Tibial nerve (tissue), 4 donors: Measurements from ENCODE around the gene MMEL1. TPM values are rescaled to one million over a fixed set of nuclear protein-coding genes. Genes with fewer than 3 reads are reported as not detected.

Experiments used
- DNase-seq, 2 donors: peaks; one replicate each; pipeline ENCODE4 v3.0.0-alpha.2; 2019; ENCODE audit warnings: low spot score in 2 of 2
- H3K27ac ChIP-seq, 4 donors: fragments of 200-600 bp; sonication (generic) in 3 of 4; one replicate each; pipeline ENCODE4 v1.5.1; 2017 to 2019; ENCODE audit warnings: mild to moderate bottlenecking in 1 of 4
- H3K27me3 ChIP-seq, 2 donors: fragments of 200-600 bp; sonication (generic) in 1 of 2; one replicate each; pipeline versions ENCODE4 v1.5.1 to v1.6.0; 2017 to 2019
- H3K36me3 ChIP-seq, 3 donors: fragments of 200-600 bp; sonication (generic); one replicate each; pipeline ENCODE4 v1.5.1; 2018 to 2019
- H3K4me1 ChIP-seq, 4 donors: fragments of 200-600 bp; sonication (generic) in 3 of 4; one replicate each; pipeline ENCODE4 v1.5.1; 2017 to 2019
- H3K4me3 ChIP-seq, 4 donors: fragments of 200-600 bp; sonication (generic) in 3 of 4; one replicate each; pipeline ENCODE4 v1.5.1; 2017 to 2019; ENCODE audit warnings: mild to moderate bottlenecking in 1 of 4, moderate library complexity in 1 of 4
- H3K9me3 ChIP-seq, 4 donors: fragments of 200-600 bp; sonication (generic) in 3 of 4; one replicate each; pipeline ENCODE4 v1.5.1; 2017 to 2019
- CTCF ChIP-seq, 5 experiments: fragments of 200-600 bp in 3 of 5; fragments of 450-650 bp in 2 of 5; sonication (generic) in 3 of 5; IDR thresholded peaks; one replicate each; pipeline ENCODE4 v1.5.1; 2016 to 2019; ENCODE audit warnings: antibody characterized with exemption in 5 of 5, mild to moderate bottlenecking in 3 of 5, moderate library complexity in 2 of 5
- EP300 ChIP-seq, 2 donors: sonication (generic); formaldehyde crosslinking; IDR thresholded peaks; one replicate each; pipeline ENCODE4 v1.6.1; 2017; ENCODE audit warnings: antibody characterized with exemption in 2 of 2, mild to moderate bottlenecking in 1 of 2
- POLR2A ChIP-seq, 2 donors: fragments of 450-650 bp; IDR thresholded peaks; one replicate each; pipeline ENCODE4 v1.6.1; 2017; ENCODE audit warnings: antibody characterized with exemption in 2 of 2, mild to moderate bottlenecking in 2 of 2, moderate library complexity in 2 of 2
- WGBS, 2 donors: methylation state at CpG; one replicate each; pipeline ENCODE4 v1.1.5; 2018; 5-methylcytosine and 5-hydroxymethylcytosine counted together
- total RNA-seq, 4 donors: library from RNA; depleted of rRNA; stranded (reverse); fragments of >200 nt; gene quantifications; one replicate each; pipeline ENCODE4 v1.1.0, GENCODE V29; 2016

Gene MMEL1
- total RNA-seq, 4 donors from 2014 or later = 0.21 to 2.2 TPM; not detected in 2

- Histone ChIP-seq H3K36me3 (peaks cover 0 to 28% (median 0%) of the 10 kb centered on the region in 3 donors), H3K4me1 (no peaks in the 10 kb centered on the region), H3K27me3 (peaks cover 0 to 19% of the 10 kb centered on the region in 2 donors), H3K9me3 (no peaks in the 10 kb centered on the region), H3K27ac (no peak overlapping the region), H3K4me3 (no peak overlapping the region)
- WGBS, 2 donors = 73 to 80% methylated on average over 34 of the region's 34 CpGs
- DNase-seq = no peak
- TF ChIP-seq EP300 (IDR thresholded peaks at IDR 0.05) = no peak
- no peak for TF ChIP-seq POLR2A (IDR thresholded peaks at IDR 0.05)
These were observed 66.4 kb downstream of the MMEL1 start for GRCh38 chr1:2566101-2567045.

- peaks cover 0 to 10% of the 10 kb centered on the region in 2 donors for H3K27me3 ChIP-seq
- 62 to 64% methylated on average over 9 to 14 of the region's 14 CpGs for WGBS, 2 donors
- no peak overlapping the region for H3K4me3 ChIP-seq
- H3K27ac ChIP-seq = no peak overlapping the region
- peaks cover 0 to 42% (median 3%) of the 10 kb centered on the region in 3 donors for H3K36me3 ChIP-seq
- DNase-seq = no peak
- no peaks in the 10 kb centered on the region for H3K9me3 ChIP-seq
- TF ChIP-seq POLR2A (IDR thresholded peaks at IDR 0.05) = no peak
- H3K4me1 ChIP-seq = peaks cover 0 to 4% (median 0%) of the 10 kb centered on the region in 4 donors
These were observed 67.9 kb downstream of the MMEL1 start for GRCh38 chr1:2564815-2565374.

GRCh38 chr1:2564006-2564814 lies 68.6 kb downstream of the MMEL1 start:
- DNase-seq = no peak
- peaks cover 0 to 49% (median 3%) of the 10 kb centered on the region in 3 donors for H3K36me3 ChIP-seq

GRCh38 chr1:2563205-2563604 lies 69.6 kb downstream of the MMEL1 start:
- DNase-seq = no peak
- Histone ChIP-seq H3K4me1 (peaks cover 0 to 12% (median 0%) of the 10 kb centered on the region in 4 donors), H3K27ac (no peak overlapping the region), H3K9me3 (no peaks in the 10 kb centered on the region), H3K27me3 (peaks cover 0 to 7% of the 10 kb centered on the region in 2 donors), H3K4me3 (no peak overlapping the region), H3K36me3 (peaks cover 0 to 59% (median 3%) of the 10 kb centered on the region in 3 donors)
- no peak for TF ChIP-seq POLR2A (IDR thresholded peaks at IDR 0.05)
- WGBS, 2 donors = 51 to 69% methylated on average over 9 to 13 of the region's 18 CpGs

More at GRCh38 chr1:2564006-2564814, 68.6 kb downstream of the MMEL1 start:
- no peaks in the 10 kb centered on the region for H3K9me3 ChIP-seq
- TF ChIP-seq CTCF (IDR thresholded peaks at IDR 0.05) (no peak), POLR2A (IDR thresholded peaks at IDR 0.05) (no peak), EP300 (IDR thresholded peaks at IDR 0.05) (no peak)
- peaks cover 0 to 4% (median 0%) of the 10 kb centered on the region in 4 donors for H3K4me1 ChIP-seq
- no peak overlapping the region for H3K27ac ChIP-seq
- 77 to 83% methylated on average over 16 to 20 of the region's 20 CpGs for WGBS, 2 donors
- no peak overlapping the region for H3K4me3 ChIP-seq
- peaks cover 0 to 10% of the 10 kb centered on the region in 2 donors for H3K27me3 ChIP-seq

- no peak for DNase-seq
- Histone ChIP-seq H3K4me3 (no peak overlapping the region), H3K4me1 (peaks cover 0 to 23% (median 8%) of the 10 kb centered on the region in 4 donors), H3K9me3 (no peaks in the 10 kb centered on the region), H3K27me3 (peaks cover 0 to 2% of the 10 kb centered on the region in 2 donors), H3K27ac (no peak overlapping the region), H3K36me3 (peaks cover 0 to 66% (median 3%) of the 10 kb centered on the region in 3 donors)
- 86 to 92% methylated on average over 11 to 20 of the region's 24 CpGs for WGBS, 2 donors
- no peak for TF ChIP-seq POLR2A (IDR thresholded peaks at IDR 0.05)
- peak in 2 of 5 experiments; percentile 24 to 26 for TF ChIP-seq CTCF (IDR thresholded peaks at IDR 0.05)
These were observed 70.6 kb downstream of the MMEL1 start for GRCh38 chr1:2561898-2562895.
